RWPE2 (cell line): ENCODE measurements around the gene TENT4A.

ENCODE experiments used
- ATAC-seq: fragments of 200-7000 bp; cut with Tn5 transposase; 3 replicates; pipeline ENCODE4 v1.9.1; 2021; ENCODE audit warnings: low read depth
- DNase-seq: peaks from one replicate; pipeline ENCODE4 v3.0.0-alpha.2; 2020; ENCODE audit warnings: low spot score
- H3K27ac ChIP-seq: fragments of 450-650 bp; 2 replicates; pipeline ENCODE4 v1.5.1; 2017; ENCODE audit warnings: mild to moderate bottlenecking; ENCODE audit not compliant: poor library complexity, severe bottlenecking
- H3K27me3 ChIP-seq: fragments of 250-450 bp; sonication (Bioruptor Pico); 2 replicates; pipeline ENCODE4 v1.5.1; 2021; ENCODE audit warnings: mild to moderate bottlenecking, moderate library complexity; ENCODE audit not compliant: insufficient read depth, poor library complexity, severe bottlenecking
- H3K36me3 ChIP-seq: fragments of 250-450 bp; sonication (Bioruptor Pico); 2 replicates; pipeline ENCODE4 v1.5.1; 2020; ENCODE audit warnings: low read depth, mild to moderate bottlenecking, moderate library complexity
- H3K4me1 ChIP-seq: fragments of 250-450 bp; sonication (Bioruptor Pico); 2 replicates; pipeline ENCODE4 v1.5.1; 2021; ENCODE audit warnings: mild to moderate bottlenecking, moderate library complexity; ENCODE audit not compliant: insufficient read depth, poor library complexity, severe bottlenecking
- H3K4me3 ChIP-seq: fragments of 250-450 bp; sonication (Bioruptor Pico); 2 replicates; pipeline ENCODE4 v1.5.1; 2021; ENCODE audit warnings: mild to moderate bottlenecking, moderate library complexity; ENCODE audit not compliant: severe bottlenecking
- H3K9me3 ChIP-seq: fragments of 250-450 bp; sonication (Bioruptor Pico); 2 replicates; pipeline ENCODE4 v1.5.1; 2021; ENCODE audit warnings: mild to moderate bottlenecking, moderate library complexity; ENCODE audit not compliant: severe bottlenecking
- TF ChIP-seq, protein P1 (sequence below): fragments of 450-650 bp; IDR thresholded peaks from one replicate; pipeline ENCODE4 v1.5.1; 2017; ENCODE audit warnings: mild to moderate bottlenecking, moderate library complexity; ENCODE audit not compliant: poor library complexity, severe bottlenecking

Gene TENT4A

DNA sequence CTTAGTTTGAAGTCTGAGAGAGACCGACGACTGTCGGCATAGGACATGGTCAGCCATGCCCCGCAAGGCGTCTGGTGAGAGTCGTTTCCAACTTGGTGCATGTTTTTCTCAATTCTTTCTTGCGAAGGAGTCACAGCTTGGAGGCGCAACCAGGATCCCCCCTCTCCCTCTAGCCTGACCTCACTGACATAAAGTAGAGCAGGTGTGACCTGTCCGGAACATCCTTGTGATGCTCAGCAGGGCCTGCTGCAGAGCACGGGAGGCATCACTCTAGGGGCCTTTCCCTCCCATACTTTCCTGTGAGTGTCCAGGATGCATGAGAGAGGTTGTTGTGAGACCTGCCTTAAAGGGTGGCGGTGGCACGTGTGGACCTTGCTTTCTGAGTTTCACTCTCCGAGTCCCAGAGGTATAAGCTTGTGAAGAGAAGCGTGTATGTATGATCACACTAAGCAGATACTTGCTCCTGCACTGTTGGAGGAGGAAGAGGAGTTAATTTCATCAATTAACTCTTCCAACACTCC lies 5.0 kb downstream of the TENT4A start:
- DNase-seq (peak; percentile 39), ATAC-seq (no peak)
- Histone ChIP-seq H3K36me3 (peaks cover 42% of the 10 kb centered on the region), H3K4me3 (no peak overlapping the region), H3K27ac (no peak overlapping the region), H3K4me1 (peaks cover 11% of the 10 kb centered on the region), H3K27me3 (no peaks in the 10 kb centered on the region), H3K9me3 (no peaks in the 10 kb centered on the region)
- TF ChIP-seq, protein P1, sequence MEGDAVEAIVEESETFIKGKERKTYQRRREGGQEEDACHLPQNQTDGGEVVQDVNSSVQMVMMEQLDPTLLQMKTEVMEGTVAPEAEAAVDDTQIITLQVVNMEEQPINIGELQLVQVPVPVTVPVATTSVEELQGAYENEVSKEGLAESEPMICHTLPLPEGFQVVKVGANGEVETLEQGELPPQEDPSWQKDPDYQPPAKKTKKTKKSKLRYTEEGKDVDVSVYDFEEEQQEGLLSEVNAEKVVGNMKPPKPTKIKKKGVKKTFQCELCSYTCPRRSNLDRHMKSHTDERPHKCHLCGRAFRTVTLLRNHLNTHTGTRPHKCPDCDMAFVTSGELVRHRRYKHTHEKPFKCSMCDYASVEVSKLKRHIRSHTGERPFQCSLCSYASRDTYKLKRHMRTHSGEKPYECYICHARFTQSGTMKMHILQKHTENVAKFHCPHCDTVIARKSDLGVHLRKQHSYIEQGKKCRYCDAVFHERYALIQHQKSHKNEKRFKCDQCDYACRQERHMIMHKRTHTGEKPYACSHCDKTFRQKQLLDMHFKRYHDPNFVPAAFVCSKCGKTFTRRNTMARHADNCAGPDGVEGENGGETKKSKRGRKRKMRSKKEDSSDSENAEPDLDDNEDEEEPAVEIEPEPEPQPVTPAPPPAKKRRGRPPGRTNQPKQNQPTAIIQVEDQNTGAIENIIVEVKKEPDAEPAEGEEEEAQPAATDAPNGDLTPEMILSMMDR: no peak

DNA sequence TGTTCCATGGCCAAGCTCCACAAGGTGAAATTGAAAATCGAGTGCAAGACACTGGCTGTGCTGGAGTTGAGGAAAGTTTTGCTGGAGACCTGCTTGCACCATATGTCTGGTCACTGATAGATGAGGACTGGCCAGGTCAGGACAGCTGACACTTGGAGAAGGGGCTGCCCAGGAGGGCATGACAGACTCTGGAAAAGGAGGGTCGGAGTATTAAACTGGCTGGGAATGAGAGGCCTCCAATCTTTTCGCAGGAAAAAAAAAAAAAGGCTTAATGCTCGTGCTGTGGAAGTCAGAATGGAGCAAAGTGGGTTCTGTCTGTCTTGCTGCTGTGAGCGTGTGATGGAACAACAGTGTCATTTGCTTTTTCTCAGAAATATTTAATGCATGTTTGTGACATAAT lies 5.5 kb downstream of the TENT4A start:
- peaks cover 11% of the 10 kb centered on the region for H3K4me1 ChIP-seq
- H3K27ac ChIP-seq: no peak overlapping the region
- DNase-seq (peak; percentile 17), ATAC-seq (no peak)
- H3K9me3 ChIP-seq: no peaks in the 10 kb centered on the region
- no peak overlapping the region for H3K4me3 ChIP-seq
- peaks cover 47% of the 10 kb centered on the region for H3K36me3 ChIP-seq
- TF ChIP-seq, protein P1: no peak
- H3K27me3 ChIP-seq: no peaks in the 10 kb centered on the region

DNA sequence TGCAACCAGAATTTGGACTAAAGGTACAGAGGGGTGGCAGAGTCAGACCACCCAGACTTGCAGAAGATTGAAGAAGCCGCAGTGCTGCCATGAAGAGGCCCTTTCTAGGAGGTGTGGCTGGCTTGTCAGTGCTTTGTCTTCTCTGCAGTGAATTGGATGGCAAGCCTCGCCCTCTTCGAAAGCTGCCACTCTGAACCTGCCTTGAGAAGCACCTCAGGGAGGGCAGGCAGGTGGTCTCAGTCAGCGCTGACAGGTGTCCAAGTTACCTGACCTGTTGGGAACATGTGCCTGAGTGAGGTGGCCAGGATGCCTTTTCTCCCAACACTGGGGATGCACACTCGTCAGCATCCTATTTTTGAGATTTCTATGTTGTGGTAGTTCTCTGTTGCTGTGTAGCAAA lies 6.2 kb downstream of the TENT4A start:
- peaks cover 11% of the 10 kb centered on the region for H3K4me1 ChIP-seq
- peaks cover 51% of the 10 kb centered on the region for H3K36me3 ChIP-seq
- TF ChIP-seq, protein P1: no peak
- no peaks in the 10 kb centered on the region for H3K27me3 ChIP-seq
- peak; percentile 49 for DNase-seq
- H3K9me3 ChIP-seq: no peaks in the 10 kb centered on the region
- H3K27ac ChIP-seq: no peak overlapping the region
- no peak overlapping the region for H3K4me3 ChIP-seq
- ATAC-seq: no peak

DNA sequence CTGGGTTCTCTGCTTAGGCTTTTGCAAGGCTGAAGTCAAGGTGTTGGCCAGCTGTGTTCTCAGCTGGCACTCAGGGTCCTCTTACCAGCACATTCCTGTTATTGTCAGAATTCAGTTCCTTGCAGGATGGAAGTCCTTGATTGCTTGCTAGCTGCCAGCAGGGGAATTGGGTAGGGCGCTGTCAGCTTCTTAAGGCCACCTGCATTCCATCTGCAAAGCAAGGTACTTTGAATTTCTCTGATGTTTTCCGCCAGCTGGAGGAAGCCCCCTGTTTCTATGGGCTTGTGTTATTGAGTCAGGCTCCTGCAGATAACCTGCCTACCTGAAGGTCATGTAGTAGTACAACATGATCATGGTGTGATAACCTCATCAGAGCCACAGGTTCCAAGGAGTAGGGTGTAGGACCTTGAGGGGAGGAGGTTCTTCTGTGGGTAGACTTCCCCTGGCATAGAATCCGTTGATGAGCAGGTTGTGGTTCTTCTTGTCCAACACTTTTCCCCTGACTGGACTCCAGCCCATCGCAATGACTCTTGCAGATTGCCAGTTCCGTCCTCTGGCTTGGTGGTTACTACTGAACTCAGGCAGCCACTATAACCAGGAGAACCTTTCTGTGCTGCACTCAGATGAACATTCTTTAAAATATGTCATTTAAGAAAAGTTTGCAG lies 6.8 kb downstream of the TENT4A start:
- H3K27ac ChIP-seq: no peak overlapping the region
- H3K9me3 ChIP-seq: no peaks in the 10 kb centered on the region
- peaks cover 11% of the 10 kb centered on the region for H3K4me1 ChIP-seq
- H3K4me3 ChIP-seq: no peak overlapping the region
- H3K36me3 ChIP-seq: peaks cover 57% of the 10 kb centered on the region
- ATAC-seq (no peak), DNase-seq (no peak)
- TF ChIP-seq, protein P1: no peak
- no peaks in the 10 kb centered on the region for H3K27me3 ChIP-seq

DNA sequence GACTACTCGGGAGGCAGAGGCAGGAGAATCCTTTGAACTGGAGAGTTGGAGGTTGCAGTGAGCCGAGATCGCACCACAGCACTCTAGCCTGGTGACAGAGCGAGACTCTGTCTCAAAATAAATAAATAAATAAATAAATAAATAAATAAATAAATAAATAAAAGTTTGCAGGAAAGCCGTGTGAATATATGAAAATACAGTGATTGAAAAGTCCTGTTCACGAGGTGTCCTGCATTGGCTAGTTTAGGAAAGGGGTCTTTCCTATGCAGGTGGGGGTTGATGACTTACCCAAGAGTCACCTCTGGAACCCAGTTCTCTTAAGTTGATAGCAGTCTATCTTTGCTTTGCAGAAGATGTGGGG lies 7.3 kb downstream of the TENT4A start:
- H3K9me3 ChIP-seq: no peaks in the 10 kb centered on the region
- no peak overlapping the region for H3K4me3 ChIP-seq
- no peaks in the 10 kb centered on the region for H3K27me3 ChIP-seq
- no peak for ATAC-seq
- peaks cover 63% of the 10 kb centered on the region for H3K36me3 ChIP-seq
- no peak overlapping the region for H3K27ac ChIP-seq
- DNase-seq: peak; percentile 12
- peaks cover 11% of the 10 kb centered on the region for H3K4me1 ChIP-seq
- TF ChIP-seq, protein P1: no peak
